Measurements from ENCODE around the gene VAV1. TPM values are rescaled to one million over a fixed set of nuclear protein-coding genes. Genes with fewer than 3 reads are reported as not detected.

The VAV1 gene
- total and polyA plus RNA-seq, 10 of the 15 experiments (the other 5 are each of a cell fraction or from before 2014, with no cell fraction given) = 1.6 to 76.8 (median 40.7) TPM

DNA sequence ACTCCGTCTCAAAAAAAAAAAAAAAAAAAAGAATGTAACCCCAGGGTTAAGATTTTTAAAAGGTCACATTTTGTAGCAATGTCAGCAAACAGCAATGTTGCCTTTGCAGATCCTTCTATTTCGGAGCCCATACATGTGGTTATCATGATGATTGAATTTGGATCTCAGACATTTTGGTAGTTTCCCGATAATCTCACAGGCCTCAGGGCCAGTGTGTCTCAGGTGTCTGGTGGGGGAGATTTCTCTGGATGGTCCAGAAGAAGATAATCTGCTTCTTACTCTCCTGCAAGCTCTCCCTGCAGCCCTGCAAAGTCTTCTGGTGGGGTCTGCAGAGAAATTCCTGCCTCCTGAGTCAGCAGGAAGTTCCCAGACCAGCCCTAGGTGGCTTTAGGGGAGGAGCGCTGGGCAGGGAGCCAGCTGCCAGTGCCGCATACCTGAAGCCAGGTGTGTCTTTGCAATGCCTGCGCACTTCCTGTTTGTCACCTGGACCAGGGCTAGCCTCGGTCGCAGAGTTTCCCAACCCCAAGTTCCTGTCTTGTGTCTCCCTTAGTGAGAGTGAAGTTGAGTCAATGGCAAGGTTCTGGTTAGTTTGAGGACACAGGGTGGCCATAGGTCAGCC lies 6.7 kb upstream of the VAV1 start:
- SMC1A ChIA-PET (ENCODE audit: uncharacterized antibody, unreplicated experiment) = interaction anchor here (0.7 to 1.0 kb wide), 2 partner anchors 9 to 303 kb away, joined by 3 to 4 read pairs; no protein-coding TSS in a partner anchor
- no peak overlapping the region for H2AFZ ChIP-seq (ENCODE audit: control insufficient read depth, low read depth, low read length)
- in situ Hi-C loops (cut with MboI) (no loop called here), intact Hi-C loops (cut with micrococcal nuclease; ENCODE audit: unreplicated experiment) (loop anchor here (2.0 to 5.0 kb wide), 2 partner anchors 27 to 174 kb away; partner anchors contain the start of genes CD70 and TRIP10)
- H3K27ac ChIP-seq (ENCODE audit: control insufficient read depth, insufficient read depth) = peak overlapping the region; percentile 71; the same call in 1 of the 2 replicates
- RAD21 ChIA-PET (ENCODE audit: unreplicated experiment) = no interaction called here
- H3K4me3 ChIP-seq = peak overlapping the region; percentile 85
- FAIRE-seq (no peak), DNase-seq (ENCODE audit: low read depth, low spot score) (no peak), ATAC-seq (no peak)
- TSS peak; percentile 81 for BruUV-seq (replicated peaks)
- peak overlapping the region; percentile 55; the same call in 1 of the 2 replicates for H3K9ac ChIP-seq (ENCODE audit: control insufficient read depth, insufficient read depth, low read length)
- TF ChIP-seq SPI1 (IDR thresholded peaks at IDR 0.05; ENCODE audit: borderline replicate concordance, insufficient read depth, low read depth, low read length) (peak; percentile 21; the same call in 1 of the 2 replicates), NBN (IDR thresholded peaks at IDR 0.05) (no peak)
- peaks cover 23% of the 10 kb centered on the region for H3K4me1 ChIP-seq (ENCODE audit: control insufficient read depth, insufficient read depth, low read length)
- H3K4me2 ChIP-seq (ENCODE audit: control insufficient read depth, insufficient read depth) = peak overlapping the region; percentile 96
- no peaks in the 10 kb centered on the region; a peak in 1 of 4 replicates for H3K36me3 ChIP-seq (ENCODE audit: control insufficient read depth in 2 of 2, insufficient read depth in 2 of 2, low read length in 1 of 2)
- no peaks in the 10 kb centered on the region for H3K27me3 ChIP-seq (replicated peaks in 1 of 2; ENCODE audit: control insufficient read depth in 2 of 2, insufficient read depth in 2 of 2, low read length in 1 of 2)
- H3K79me2 ChIP-seq (ENCODE audit: control insufficient read depth, insufficient read depth, low read length) = peaks cover 10% of the 10 kb centered on the region
- CTCF ChIA-PET = interaction anchor here (0.8 to 4.0 kb wide), 3 partner anchors 16 to 134 kb away, joined by 4 to 38 read pairs (median 17); partner anchors contain the start of gene GPR108
- POLR2A ChIA-PET = interaction anchor here (3.0 kb wide), 1 partner anchor 29 kb away, joined by 19 read pairs; the partner anchor contains the start of gene GPR108
- 49% methylated on average over 7 of the region's 8 CpGs for WGBS (ENCODE audit: insufficient coverage, insufficient replicate concordance, low lambda C conversion rate, missing lambda C conversion rate)
- no peaks in the 10 kb centered on the region for H4K20me1 ChIP-seq (ENCODE audit: control insufficient read depth, insufficient read depth)
- H3K9me3 ChIP-seq (replicated peaks; ENCODE audit: control insufficient read depth, insufficient read depth, low read length) = no peaks in the 10 kb centered on the region; the same call in 2 of the 3 replicates

DNA sequence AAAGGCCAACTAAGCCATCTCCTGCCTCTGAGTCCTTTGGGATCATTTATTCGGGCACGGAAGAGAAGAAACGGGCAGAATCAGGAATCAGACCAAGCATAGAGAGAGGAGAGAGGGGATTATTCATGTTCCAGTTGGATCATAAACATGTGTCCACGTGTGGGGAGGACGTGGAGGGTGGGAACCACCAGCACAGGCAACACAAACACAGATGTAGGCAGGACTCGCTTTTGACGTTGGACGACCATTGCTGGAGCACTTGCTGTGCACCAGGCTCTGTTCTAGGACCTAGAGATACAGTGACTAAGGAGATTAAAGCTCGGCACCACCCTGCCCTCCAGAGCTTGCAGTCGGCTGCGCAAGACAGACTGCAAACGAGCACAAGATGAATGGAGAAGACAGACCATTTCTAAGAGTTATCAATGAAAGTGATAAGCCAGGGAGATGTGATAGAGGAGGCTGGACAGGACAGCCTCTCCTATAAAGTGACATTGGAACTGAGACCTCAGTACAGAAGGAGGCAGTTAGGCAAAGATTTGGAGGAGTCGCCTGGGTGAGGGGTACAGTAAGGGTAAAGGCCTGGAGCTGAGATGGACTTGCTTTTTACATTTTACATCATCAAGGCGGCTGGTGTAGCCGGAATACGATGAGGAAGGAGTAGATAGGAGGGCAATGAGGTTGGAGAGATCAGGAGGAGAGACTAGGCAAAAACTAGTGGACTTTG lies 6.0 kb upstream of the VAV1 start:
- no peaks in the 10 kb centered on the region for H3K27me3 ChIP-seq (replicated peaks in 1 of 2; ENCODE audit: control insufficient read depth in 2 of 2, insufficient read depth in 2 of 2, low read length in 1 of 2)
- TF ChIP-seq CREB1 (IDR thresholded peaks at IDR 0.05; ENCODE audit: low read depth) (0 out of 2 replicates have a peak, but pooled peaks have one; percentile 8), JUND (IDR thresholded peaks at IDR 0.05; ENCODE audit: low read depth, low read length) (no peak), EGR1 (IDR thresholded peaks at IDR 0.05; ENCODE audit: borderline replicate concordance in 1 of 2, low read depth in 2 of 2, low read length in 2 of 2) (no peak), DPF2 (IDR thresholded peaks at IDR 0.05) (0 out of 2 replicates have a peak, but pooled peaks have one; percentile 17), ZBED1 (IDR thresholded peaks at IDR 0.05; ENCODE audit: borderline replicate concordance) (no peak), MTA3 (IDR thresholded peaks at IDR 0.05; ENCODE audit: borderline replicate concordance, low read length) (0 out of 2 replicates have a peak, but pooled peaks have one; percentile 64), SMAD1 (IDR thresholded peaks at IDR 0.05; ENCODE audit: low read depth, partially characterized antibody) (no peak)
- H3K79me2 ChIP-seq (ENCODE audit: control insufficient read depth, insufficient read depth, low read length) = peaks cover 10% of the 10 kb centered on the region
- POLR2A ChIA-PET = interaction anchor here (1.1 to 3.0 kb wide), 3 partner anchors 29 to 394 kb away, joined by 5 to 19 read pairs (median 9); partner anchors contain the start of genes ALKBH7 and GPR108
- no peaks in the 10 kb centered on the region for H4K20me1 ChIP-seq (ENCODE audit: control insufficient read depth, insufficient read depth)
- FAIRE-seq (no peak), ATAC-seq (no peak), DNase-seq (ENCODE audit: low read depth, low spot score) (no peak)
- intact Hi-C loops (cut with micrococcal nuclease; ENCODE audit: unreplicated experiment) = loop anchor here (2.0 to 5.0 kb wide), 2 partner anchors 28 to 174 kb away; partner anchors contain the start of genes CD70 and TRIP10
- no TSS peak for BruUV-seq (replicated peaks)
- peak overlapping the region; percentile 85 for H3K4me3 ChIP-seq
- RAD21 ChIA-PET (ENCODE audit: unreplicated experiment) = interaction anchor here (1.0 to 1.2 kb wide), 2 partner anchors 97 to 136 kb away, joined by 3 to 4 read pairs; no protein-coding TSS in a partner anchor
- no peaks in the 10 kb centered on the region for H3K9me3 ChIP-seq (replicated peaks; ENCODE audit: control insufficient read depth, insufficient read depth, low read length)
- peak overlapping the region; percentile 71 for H3K27ac ChIP-seq (ENCODE audit: control insufficient read depth, insufficient read depth)
- CTCF ChIA-PET = interaction anchor here (3.8 to 4.0 kb wide), 2 partner anchors 29 to 134 kb away, joined by 17 to 38 read pairs; partner anchors contain the start of gene GPR108
- WGBS (ENCODE audit: insufficient coverage, insufficient replicate concordance, low lambda C conversion rate, missing lambda C conversion rate) = 53% methylated on average over 16 of the region's 16 CpGs
- H3K4me2 ChIP-seq (ENCODE audit: control insufficient read depth, insufficient read depth) = peak overlapping the region; percentile 96
- H2AFZ ChIP-seq (ENCODE audit: control insufficient read depth, low read depth, low read length) = peak overlapping the region; percentile 78
- H3K36me3 ChIP-seq (ENCODE audit: control insufficient read depth in 2 of 2, insufficient read depth in 2 of 2, low read length in 1 of 2) = no peaks in the 10 kb centered on the region
- in situ Hi-C loops (cut with MboI) = no loop called here
- H3K9ac ChIP-seq (ENCODE audit: control insufficient read depth, insufficient read depth, low read length) = peak overlapping the region; percentile 55
- SMC1A ChIA-PET (ENCODE audit: uncharacterized antibody, unreplicated experiment) = interaction anchor here (0.7 to 1.1 kb wide), 3 partner anchors 9 to 303 kb away, joined by 3 to 4 read pairs (median 3); no protein-coding TSS in a partner anchor
- peaks cover 23% of the 10 kb centered on the region for H3K4me1 ChIP-seq (ENCODE audit: control insufficient read depth, insufficient read depth, low read length)

All from GM12878 (cell line).